ENCODE results near the gene EPHA5. TPM values are rescaled to one million over a fixed set of nuclear protein-coding genes. Genes with fewer than 3 reads are reported as not detected.

EPHA5 gene
- total RNA-seq, 1 experiment from 2014 or later: 1.9 TPM

- POLR2A ChIA-PET: no interaction called here
- no peaks in the 10 kb centered on the region for H3K27me3 ChIP-seq (ENCODE audit: control insufficient read depth, insufficient read depth, low read length)
- H3K36me3 ChIP-seq (ENCODE audit: control insufficient read depth, insufficient read depth, low read length): no peaks in the 10 kb centered on the region
- no peaks in the 10 kb centered on the region for H3K9me3 ChIP-seq (ENCODE audit: control insufficient read depth, insufficient read depth, low read depth, low read length)
- BruUV-seq (replicated peaks): no TSS peak
- no peaks in the 10 kb centered on the region for H3K4me1 ChIP-seq (ENCODE audit: control insufficient read depth, insufficient read depth, low read length)
- in situ Hi-C loops (cut with HindIII; ENCODE audit: low pct_unique_long_range_greater_than_20kb, low sequenced_read_pairs): no loop called here
- H3K4me3 ChIP-seq (ENCODE audit: low read depth in 2 of 2, low read length in 2 of 2): no peak overlapping the region
- H3K27ac ChIP-seq (ENCODE audit: low read length): no peak overlapping the region
- intact Hi-C loops (cut with micrococcal nuclease; ENCODE audit: unreplicated experiment): no loop called here
- ATAC-seq: no peak
- no peak for DNase-seq (ENCODE audit: low read depth, low spot score)
- CTCF ChIA-PET: no interaction called here
- TF ChIP-seq CTCF (IDR thresholded peaks at IDR 0.05) (no peak), SIN3A (IDR thresholded peaks at IDR 0.05; ENCODE audit: borderline replicate concordance, insufficient read depth, low read depth, low read length) (no peak), REST (IDR thresholded peaks at IDR 0.05; ENCODE audit: insufficient read depth in 1 of 2, low read depth in 2 of 2, low read length in 1 of 2) (no peak), TCF7L2 (IDR thresholded peaks at IDR 0.05; ENCODE audit: low read depth, low read length) (no peak), POLR2AphosphoS5 (IDR thresholded peaks at IDR 0.05; ENCODE audit: low read depth, low read length) (no peak)
These were observed 131.7 kb downstream of the EPHA5 start for GRCh38 chr4:65538571-65538970.

- intact Hi-C loops (cut with micrococcal nuclease; ENCODE audit: unreplicated experiment): no loop called here
- H3K27ac ChIP-seq (ENCODE audit: low read length): no peak overlapping the region
- H3K4me3 ChIP-seq (ENCODE audit: low read depth in 2 of 2, low read length in 2 of 2): no peak overlapping the region
- ChIA-PET POLR2A (no interaction called here), CTCF (no interaction called here)
- BruUV-seq (replicated peaks): no TSS peak
- no peaks in the 10 kb centered on the region for H3K9me3 ChIP-seq (ENCODE audit: control insufficient read depth, insufficient read depth, low read depth, low read length)
- in situ Hi-C loops (cut with HindIII; ENCODE audit: low pct_unique_long_range_greater_than_20kb, low sequenced_read_pairs): no loop called here
- ATAC-seq (no peak), DNase-seq (ENCODE audit: low read depth, low spot score) (no peak)
- H3K4me1 ChIP-seq (ENCODE audit: control insufficient read depth, insufficient read depth, low read length): no peaks in the 10 kb centered on the region
- TF ChIP-seq TCF7L2 (IDR thresholded peaks at IDR 0.05; ENCODE audit: low read depth, low read length) (no peak), SIN3A (IDR thresholded peaks at IDR 0.05; ENCODE audit: borderline replicate concordance, insufficient read depth, low read depth, low read length) (no peak), POLR2AphosphoS5 (IDR thresholded peaks at IDR 0.05; ENCODE audit: low read depth, low read length) (no peak), CTCF (IDR thresholded peaks at IDR 0.05) (no peak), REST (IDR thresholded peaks at IDR 0.05; ENCODE audit: insufficient read depth in 1 of 2, low read depth in 2 of 2, low read length in 1 of 2) (no peak)
- no peaks in the 10 kb centered on the region for H3K36me3 ChIP-seq (ENCODE audit: control insufficient read depth, insufficient read depth, low read length)
- H3K27me3 ChIP-seq (ENCODE audit: control insufficient read depth, insufficient read depth, low read length): no peaks in the 10 kb centered on the region
These were observed 135.2 kb downstream of the EPHA5 start for GRCh38 chr4:65535113-65535512.
